Measurements from ENCODE around the gene SLC9A3.

SLC9A3 gene

DNA sequence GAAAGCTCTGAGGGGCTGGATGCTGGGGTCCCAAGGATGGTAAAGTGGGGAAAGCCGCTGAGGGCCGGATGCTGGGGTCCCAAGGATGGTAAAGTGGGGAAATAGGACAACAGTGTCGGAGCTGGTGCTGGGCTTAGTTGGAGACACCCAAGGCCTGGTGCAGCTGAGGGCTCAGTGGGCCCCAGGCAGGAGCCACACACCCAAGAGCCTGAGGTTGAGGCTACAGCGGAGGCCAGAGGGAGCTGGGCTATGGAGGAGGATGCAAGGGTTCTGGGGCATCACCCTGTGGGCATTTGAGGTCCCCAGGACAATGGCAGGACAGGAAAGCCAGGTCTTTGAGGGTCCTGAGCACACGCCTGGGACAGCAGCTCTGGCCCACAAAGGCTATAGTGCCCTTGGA lies 19.1 kb upstream of the SLC9A3 start:
- no peak for DNase-seq (ENCODE audit: low read depth)
- TF ChIP-seq, protein P1, sequence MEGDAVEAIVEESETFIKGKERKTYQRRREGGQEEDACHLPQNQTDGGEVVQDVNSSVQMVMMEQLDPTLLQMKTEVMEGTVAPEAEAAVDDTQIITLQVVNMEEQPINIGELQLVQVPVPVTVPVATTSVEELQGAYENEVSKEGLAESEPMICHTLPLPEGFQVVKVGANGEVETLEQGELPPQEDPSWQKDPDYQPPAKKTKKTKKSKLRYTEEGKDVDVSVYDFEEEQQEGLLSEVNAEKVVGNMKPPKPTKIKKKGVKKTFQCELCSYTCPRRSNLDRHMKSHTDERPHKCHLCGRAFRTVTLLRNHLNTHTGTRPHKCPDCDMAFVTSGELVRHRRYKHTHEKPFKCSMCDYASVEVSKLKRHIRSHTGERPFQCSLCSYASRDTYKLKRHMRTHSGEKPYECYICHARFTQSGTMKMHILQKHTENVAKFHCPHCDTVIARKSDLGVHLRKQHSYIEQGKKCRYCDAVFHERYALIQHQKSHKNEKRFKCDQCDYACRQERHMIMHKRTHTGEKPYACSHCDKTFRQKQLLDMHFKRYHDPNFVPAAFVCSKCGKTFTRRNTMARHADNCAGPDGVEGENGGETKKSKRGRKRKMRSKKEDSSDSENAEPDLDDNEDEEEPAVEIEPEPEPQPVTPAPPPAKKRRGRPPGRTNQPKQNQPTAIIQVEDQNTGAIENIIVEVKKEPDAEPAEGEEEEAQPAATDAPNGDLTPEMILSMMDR (IDR thresholded peaks at IDR 0.05; ENCODE audit: insufficient read depth, low read depth, low read length, missing control alignments), result no peak
- H3K4me3 ChIP-seq (ENCODE audit: low read length), result no peak overlapping the region

DNA sequence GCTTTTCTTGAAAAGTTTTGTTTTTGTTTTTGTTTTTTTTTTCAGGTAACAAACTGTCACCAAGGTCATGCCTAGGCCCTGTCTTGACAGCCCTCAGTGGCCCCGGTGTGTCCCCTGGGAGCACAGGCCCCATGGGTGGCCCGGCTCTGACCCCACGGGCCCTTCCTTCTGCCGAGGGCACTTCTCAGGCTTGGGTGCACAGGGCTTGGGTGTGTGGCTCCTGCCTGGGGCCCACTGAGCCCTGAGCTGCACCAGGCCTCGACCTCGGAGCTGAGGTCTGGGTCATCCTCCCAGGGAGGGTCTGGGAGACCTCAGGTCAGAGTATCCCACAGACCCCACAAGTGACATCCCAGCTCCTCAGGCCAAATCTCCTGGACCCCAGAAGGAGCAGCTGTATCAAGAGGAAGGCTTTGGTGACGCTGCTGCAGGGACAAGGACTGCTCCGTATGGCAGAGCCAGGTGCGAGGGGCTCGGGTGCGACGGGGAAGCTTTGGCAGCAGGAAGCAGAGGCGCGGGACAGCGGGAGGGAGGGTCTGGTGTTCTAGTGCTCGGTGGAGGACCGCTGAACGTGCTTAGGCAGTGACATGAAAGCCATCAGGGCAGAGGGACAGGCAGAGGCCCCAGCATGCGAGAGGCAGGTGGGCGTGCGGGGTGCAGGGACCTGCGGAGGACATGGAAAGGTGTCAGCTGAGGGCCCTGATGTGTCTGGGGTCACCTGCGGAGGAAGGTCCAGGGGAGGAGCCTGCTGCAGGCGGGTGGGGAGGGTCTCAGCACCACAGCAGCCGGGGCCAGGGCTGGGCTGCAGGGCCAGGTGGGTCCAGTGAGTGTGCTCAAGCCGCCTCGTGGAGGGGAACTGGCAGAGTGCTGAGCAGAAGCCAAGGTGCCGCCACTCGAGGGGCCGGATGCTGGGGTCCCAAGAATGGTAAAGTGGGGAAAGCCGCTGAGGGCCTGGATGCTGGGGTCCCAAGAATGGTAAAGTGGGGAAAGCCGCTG lies 18.4 kb upstream of the SLC9A3 start:
- TF ChIP-seq, protein P1 (IDR thresholded peaks at IDR 0.05; ENCODE audit: insufficient read depth, low read depth, low read length, missing control alignments), result no peak
- DNase-seq (ENCODE audit: low read depth), result no peak
- no peak overlapping the region for H3K4me3 ChIP-seq (ENCODE audit: low read length)

DNA sequence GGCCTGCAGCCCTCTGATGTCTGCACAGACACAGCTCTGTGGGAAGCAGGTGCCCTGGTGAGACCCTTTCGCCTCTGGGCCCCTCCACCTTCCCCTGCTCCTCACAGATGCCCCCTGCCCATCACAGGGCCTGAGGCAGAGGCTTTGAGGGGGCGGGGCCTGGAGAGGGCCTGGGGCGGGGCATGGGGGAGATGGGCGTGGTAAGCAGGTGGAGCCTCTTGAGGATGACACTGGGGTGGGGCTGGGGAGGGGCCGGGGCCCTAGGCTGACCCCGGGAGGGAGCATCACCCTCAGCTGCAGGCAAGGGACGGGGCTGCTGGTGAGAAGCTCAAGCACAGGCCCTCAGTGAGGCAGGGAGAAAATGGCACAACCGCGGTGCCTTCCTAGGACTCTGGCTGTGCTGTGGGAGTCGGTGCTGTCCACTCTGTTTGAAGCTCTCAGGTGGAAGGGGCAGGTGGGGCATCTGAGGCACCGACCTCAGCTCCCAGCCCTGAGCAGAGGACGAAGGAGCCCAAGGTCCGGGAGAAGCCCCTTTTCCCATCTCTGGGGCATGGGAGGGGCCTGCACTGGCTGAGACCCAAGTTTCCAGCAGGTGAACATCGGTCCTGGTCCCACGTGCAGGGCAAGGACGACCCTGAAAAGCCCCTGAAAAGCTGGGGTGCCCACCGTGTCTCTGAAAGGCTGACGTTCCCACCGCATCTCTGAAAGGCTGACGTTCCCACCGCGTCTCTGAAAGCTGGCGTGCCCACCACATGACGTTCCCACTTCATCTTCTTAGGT lies 17.5 kb upstream of the SLC9A3 start:
- H3K4me3 ChIP-seq (ENCODE audit: low read length), result no peak overlapping the region
- TF ChIP-seq, protein P1 (IDR thresholded peaks at IDR 0.05; ENCODE audit: insufficient read depth, low read depth, low read length, missing control alignments), result no peak
- DNase-seq (ENCODE audit: low read depth), result no peak

DNA sequence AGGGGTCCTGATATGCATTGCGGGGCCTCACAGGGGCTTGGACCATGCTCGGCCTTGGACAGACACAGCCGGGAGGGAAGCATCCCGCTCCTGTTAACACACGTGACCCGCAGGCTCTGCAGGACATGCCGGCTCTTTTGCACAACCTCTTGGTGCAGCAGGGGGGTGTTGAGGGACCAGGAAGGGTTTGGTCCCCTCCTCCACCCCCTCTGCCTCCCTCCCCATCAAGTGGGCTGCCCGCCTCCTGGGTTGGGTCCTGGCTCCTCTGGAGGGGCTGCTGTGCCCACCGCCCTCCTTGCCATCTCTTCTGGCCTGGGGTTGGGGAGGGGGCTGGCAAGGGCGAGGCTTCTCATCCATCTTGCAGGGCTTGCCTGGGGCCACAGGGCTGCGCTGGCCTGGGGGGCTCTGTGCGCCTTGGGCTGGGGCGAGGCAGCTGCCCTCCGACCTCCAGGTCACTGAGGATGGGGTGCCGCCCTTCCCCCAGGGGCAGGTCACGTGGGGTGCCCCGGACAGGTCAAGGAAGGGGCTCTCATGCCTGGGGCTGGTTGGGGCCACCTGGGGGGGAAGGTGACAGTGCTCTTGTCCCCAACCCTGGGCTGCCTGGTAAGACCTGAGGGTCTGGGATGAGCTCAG lies 16.8 kb upstream of the SLC9A3 start:
- TF ChIP-seq, protein P1 (IDR thresholded peaks at IDR 0.05; ENCODE audit: insufficient read depth, low read depth, low read length, missing control alignments), result no peak
- no peak overlapping the region for H3K4me3 ChIP-seq (ENCODE audit: low read length)
- no peak for DNase-seq (ENCODE audit: low read depth)

DNA sequence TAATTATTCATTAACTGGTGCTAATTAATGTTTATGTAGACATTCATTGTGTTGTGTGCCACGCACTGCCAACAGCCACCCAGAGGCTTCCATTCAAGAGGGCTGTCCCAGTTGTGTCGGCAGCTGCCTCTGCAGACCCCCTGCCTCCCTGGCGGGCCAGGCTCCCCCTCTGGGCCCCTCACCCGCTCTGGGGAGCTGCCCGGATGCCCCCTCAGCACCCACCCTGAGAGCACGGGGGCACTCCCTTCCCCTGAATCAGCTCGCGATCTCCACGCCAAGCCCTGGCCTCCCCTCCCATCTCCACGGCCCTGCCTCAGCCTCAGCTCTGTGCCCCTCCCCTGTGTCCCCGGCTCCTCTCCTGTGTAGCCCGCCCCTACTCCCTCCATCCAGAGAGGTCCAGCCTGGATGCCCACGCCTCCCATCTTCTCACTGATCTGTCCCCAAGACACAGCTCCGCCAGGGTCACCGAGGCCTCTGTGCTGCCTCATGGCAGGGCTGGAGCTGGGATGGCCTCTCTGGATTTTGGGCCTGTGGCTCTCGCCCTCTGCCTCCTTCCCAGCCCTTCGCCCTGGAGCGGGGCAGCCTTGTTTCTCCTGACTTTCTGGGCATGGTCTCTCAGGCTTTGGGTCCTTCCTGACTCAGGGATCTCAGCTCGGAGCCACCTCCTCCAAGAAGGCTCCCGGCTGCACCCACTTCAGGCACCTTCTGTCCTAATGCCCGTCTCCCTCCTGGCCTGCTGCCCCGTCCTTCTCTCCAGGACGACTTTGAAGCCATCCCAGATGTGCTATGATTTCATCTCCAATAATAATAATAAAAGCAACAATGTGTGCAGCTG lies 16.0 kb upstream of the SLC9A3 start:
- H3K4me3 ChIP-seq (ENCODE audit: low read length), result no peak overlapping the region
- TF ChIP-seq, protein P1 (IDR thresholded peaks at IDR 0.05; ENCODE audit: insufficient read depth, low read depth, low read length, missing control alignments), result no peak
- no peak for DNase-seq (ENCODE audit: low read depth)

DNA sequence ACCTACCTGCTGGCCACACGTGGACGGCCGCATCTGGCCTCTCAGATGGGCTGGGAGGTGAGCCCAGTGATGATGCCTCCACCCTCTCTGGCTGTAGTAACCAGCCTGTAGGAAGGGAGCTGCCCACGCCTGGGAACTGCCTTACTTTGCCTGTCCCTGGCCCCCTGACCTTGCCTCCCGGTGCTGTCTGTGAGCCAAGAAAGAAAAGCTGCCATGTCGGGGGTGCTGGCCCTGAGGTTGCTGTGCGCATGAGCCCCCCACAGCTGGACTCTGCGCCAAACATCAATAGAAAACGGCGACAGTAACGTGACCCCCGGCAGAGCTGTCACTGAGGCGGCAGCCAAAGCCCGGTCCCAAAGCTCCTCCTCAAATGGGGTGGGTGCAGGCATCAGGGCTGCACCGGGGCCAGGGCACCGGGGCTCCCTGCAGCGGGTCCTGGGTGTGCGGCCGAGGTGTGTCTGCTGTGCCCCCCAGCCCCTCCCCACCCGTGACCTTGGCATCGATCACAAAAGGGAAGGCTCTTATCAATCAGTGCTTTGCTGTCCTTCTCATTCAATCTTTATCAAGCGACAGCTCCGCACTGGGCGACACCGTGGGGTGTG lies 15.3 kb upstream of the SLC9A3 start:
- DNase-seq (ENCODE audit: low read depth), result no peak
- TF ChIP-seq, protein P1 (IDR thresholded peaks at IDR 0.05; ENCODE audit: insufficient read depth, low read depth, low read length, missing control alignments), result no peak
- no peak overlapping the region for H3K4me3 ChIP-seq (ENCODE audit: low read length)

All from epithelial cell of esophagus (primary cell).